Inflammatory macrophage treated with lipopolysaccharide for 1 hour (primary cell): ENCODE results near the gene RASL11B.

Source experiments
- DNase-seq, 2 donors: peaks; one replicate each; pipeline ENCODE4 v3.0.0-alpha.2; 2020 to 2022

RASL11B gene

GRCh38 chr4:52876069-52876468 is 14.0 kb downstream of the RASL11B start:
- no peak for DNase-seq

DNA sequence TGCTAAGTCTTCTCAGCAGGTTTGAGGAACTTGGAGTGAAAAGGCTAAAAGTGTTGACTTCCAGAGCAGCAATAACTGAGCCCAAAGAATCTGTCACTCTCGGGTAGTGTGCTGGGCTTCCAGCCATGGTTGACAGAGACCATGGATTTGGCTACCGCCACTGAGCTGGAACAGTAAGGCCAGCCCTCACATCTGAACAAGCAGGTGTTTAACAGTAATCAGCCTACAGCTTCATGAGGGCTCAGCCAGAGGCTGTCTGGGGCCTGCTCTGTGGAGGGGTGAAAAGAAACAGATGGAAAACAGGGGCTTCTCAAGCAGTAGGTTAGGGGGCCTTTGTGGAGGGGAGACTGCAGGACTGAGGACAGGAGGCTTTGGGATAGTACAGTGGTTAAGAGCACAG is 14.9 kb downstream of the RASL11B start:
- no peak for DNase-seq

GRCh38 chr4:52877694-52878093 is 15.6 kb downstream of the RASL11B start:
- DNase-seq, result no peak

DNA sequence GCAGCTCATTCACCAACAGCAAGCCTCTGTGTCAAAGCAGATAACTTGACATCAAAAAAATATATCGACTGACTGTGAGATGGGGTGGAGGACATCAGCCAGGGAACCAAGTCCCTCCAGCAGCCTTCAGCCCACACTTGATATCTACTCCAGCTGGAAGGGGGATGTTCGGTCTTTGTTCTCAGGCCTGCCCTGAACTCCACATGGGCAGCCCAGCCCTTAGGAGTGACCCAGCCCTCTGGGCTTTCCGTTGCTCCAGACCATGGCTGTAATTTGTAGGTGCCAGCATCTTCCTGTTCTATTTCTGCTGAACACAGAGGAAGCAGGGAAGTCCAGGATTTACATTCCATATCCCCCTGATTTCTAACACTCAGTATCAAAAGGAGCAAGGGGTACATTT is 17.4 kb downstream of the RASL11B start:
- DNase-seq, result peak in 1 of 2 donors; percentile 21

- no peak for DNase-seq
Measured at GRCh38 chr4:52880994-52881393, 18.9 kb downstream of the RASL11B start.

DNA sequence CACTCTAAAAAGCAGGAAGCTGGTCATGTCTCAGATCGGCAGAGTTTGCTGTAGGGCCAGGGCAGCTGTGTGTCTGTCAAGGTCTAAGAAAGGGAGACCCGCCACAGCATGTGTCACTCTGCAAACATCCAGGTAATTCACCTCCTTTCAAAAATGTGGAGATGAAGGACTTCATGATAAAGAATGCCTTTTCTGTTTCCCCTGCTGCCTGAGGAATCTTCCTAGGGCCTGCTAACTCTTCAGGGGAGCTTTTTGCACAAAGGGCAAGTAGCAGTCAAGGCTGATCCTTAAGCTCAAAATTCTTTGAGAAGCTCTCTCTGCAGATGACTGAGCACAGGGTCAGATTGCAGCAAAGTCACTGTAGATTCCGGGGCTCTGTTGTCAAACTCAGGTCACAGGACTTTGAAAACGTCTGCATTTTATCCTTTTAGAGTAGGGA is 21.1 kb downstream of the RASL11B start:
- DNase-seq, result no peak

- DNase-seq, result peak; percentile 29 to 83
Measured at GRCh38 chr4:52883707-52884669, 21.9 kb downstream of the RASL11B start.

DNA sequence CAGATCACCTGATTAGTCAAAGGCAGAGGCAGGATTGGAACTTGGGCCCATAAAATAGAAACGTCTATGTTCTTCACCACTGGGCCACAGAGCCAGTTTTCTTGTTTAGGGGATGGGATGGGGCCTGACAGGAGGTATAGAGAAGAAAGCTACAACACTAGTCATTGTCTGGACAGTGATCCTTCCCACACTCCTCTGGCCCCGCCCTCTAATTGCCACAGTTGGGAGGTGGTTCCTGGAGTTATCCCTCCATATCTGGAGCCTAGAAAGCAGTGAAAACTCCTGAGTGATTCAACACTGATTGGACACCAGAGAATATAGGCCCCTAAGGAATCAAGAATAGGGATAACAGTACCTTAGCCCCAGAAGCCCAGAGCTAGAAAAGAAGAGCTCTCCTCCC is 22.9 kb downstream of the RASL11B start:
- DNase-seq, result no peak

GRCh38 chr4:52889354-52889753 is 27.2 kb downstream of the RASL11B start:
- no peak for DNase-seq

DNA sequence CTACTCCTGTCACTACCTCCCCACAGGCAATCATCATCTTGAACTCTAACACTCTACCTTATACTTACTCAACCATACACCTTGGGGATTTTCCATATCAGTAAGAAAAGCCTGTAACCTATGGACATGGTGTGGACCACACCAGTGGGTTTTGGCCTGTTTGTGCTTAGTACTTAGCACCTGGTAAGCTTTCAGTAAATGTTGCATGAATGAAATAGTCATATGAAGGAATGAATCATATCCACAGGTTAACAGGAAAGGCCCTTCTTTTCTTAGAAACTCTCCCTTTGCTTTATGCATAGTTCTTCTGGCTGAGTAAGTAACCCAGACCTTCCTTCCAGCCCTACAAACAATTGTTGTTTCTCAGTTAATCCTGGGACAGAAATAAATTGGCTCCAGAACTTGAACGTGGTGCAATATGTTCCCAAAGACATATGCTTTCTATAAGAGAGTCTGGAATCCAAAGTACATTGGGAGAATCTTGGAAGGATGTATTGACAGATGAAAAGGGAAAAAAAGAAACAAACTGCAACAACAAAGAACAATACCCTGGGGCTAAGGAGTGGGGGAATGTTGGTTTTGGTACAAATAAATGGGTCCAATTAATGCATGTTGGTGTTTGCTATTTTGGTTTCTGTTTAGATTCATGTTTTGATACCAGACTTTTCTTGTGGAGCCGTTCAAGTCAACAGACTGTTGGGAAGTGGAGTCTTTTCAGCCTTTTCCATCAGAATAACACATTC is 27.8 kb downstream of the RASL11B start:
- no peak for DNase-seq

GRCh38 chr4:52890521-52890791 is 28.3 kb downstream of the RASL11B start:
- no peak for DNase-seq

DNA sequence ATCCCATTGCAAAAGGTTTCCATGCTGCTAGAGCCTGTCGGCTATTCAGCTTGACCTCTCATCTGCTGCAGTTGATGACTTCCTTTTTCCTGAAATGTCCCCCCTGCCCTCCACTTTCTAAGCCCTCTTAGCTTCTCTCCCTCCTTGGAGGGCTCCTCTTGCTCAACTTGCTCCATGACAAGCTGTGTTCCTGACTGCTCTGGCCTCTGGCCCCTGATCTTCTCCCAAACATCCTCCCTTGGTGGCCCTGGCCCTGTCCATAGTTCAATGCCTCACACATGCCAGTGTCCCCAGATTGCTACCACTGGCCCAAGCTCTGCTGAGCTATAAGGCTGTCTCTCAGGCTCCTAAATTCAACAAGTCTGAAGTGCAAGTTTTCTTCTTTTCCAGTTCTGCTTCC is 29.6 kb downstream of the RASL11B start:
- no peak for DNase-seq

DNA sequence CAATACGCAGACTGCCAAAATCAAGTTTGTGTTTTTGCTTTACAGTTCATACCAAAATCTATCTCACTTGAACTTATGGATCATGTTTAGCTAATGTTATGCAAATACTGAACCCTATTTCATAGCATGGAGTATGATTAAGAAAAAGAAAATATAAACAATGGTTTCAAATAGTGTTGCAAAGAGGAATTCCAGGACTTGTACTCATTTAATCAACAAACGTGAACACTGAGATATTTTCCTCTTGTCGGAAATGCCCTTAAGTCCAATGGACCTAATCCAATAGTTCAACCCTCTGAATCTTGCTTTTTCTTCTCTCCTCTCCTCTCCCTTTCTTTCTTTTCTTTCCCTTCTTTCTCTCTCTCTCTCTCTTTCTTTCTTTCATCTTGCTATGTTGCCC is 30.8 kb downstream of the RASL11B start:
- DNase-seq, result no peak

DNA sequence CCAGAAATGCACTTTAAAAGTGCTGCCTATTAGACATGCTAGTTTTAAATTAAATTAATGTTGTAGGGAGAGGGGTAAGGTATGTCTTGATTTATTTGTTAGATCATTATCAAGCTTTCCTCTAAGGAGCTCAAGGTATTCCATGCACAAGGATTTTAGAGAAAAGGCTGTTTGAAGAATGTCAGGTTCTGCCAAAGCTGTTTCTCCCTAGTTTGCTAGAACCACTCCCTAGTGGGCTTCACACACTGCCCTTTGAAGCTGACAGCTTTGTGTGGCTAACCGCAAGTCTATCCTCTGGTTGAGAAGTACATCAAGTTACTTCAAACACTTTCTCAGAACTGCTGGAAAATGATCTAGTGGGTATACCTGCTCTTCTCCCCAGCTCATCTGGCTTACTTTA is 32.3 kb downstream of the RASL11B start:
- no peak for DNase-seq

- DNase-seq, result no peak
Measured at GRCh38 chr4:52903273-52903672, 41.2 kb downstream of the RASL11B start.

GRCh38 chr4:52904421-52904820 is 42.3 kb downstream of the RASL11B start:
- DNase-seq, result no peak

- DNase-seq, result no peak
Measured at GRCh38 chr4:52907510-52907909, 45.4 kb downstream of the RASL11B start.

DNA sequence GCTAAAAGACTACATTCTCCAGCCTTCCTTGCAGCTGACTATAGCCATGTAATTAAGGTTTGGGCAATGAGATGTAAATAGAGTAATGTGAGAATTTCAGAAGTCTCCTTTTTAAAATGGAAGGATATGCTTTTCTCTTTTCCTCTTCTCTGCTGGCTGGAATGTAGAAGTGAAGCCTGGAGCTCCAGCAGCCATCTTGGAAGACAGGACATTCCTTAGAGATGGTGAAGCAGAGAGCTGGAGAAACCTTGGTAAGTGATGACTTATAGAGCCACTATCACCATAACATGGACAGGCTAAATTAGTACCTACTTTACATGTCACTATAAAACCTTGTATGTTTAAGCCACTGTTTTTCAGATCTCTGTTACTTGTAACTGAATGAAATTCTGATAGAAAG is 48.0 kb downstream of the RASL11B start:
- DNase-seq, result no peak

- DNase-seq, result peak; percentile 41 to 75
Measured at GRCh38 chr4:52911684-52912294, 49.7 kb downstream of the RASL11B start.

- no peak for DNase-seq
Measured at GRCh38 chr4:52912608-52913007, 50.5 kb downstream of the RASL11B start.

DNA sequence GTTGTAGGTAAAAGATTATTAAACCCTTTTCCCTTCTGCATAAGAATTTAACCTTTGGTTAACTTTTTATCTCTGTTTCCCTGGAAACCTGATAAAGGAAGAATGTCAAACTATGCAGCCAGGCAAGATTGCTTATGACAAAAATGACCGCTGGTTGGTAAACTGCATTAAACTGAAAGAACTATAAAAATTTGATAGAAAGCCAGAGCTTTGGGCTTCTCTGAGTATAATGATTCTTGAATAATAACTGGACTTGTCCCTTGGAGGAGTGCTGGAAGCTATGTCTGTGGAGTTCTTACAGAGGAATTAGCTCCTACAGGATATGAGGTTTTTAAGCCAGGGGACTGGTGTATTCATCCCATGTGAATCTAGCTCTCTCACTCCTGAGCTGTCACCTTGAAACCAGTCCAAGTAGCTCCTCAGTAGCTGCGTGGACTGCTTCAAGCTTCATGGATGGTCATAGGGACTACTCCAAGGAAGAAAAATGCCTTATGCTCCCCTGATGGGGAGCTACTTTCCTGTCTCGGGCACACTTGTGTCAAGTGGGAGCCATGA is 52.0 kb downstream of the RASL11B start:
- no peak for DNase-seq

GRCh38 chr4:52915191-52915590 is 53.1 kb downstream of the RASL11B start:
- no peak for DNase-seq

DNA sequence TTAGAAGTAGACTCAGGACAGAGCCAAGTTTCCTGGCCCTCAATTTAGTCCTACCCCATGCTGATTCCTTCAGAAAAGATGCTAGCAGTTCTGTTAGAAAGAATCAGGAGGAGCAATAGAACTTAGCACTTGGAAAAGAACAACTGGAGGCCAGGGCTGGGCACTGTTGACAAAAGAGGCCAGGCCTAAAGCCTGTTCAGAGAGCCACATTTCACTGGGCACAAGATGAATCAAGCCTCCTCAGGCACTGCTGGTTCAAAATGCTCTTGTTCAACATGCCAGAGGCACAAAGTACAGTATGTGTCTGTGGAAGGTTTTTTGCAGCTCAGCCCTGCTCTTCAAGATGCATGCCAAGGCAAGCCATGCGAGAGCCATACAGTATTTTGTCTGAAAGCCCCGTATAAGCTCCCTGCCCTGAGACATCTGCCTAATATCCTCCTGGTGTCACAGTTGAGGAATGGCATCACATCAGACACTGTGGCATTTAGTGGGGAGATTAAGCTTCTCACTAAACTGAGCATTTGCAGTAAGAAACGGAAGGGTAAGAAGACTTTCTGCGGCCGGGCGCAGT is 53.7 kb downstream of the RASL11B start:
- DNase-seq, result no peak
